Peyer's patch (tissue), 4 donors: ENCODE data around the gene RNF208.

Experiments used
- CTCF ChIP-seq, 6 experiments: fragments of 450-650 bp in 4 of 6; fragments of 200-600 bp in 2 of 6; sonication (generic) in 1 of 6; IDR thresholded peaks; one replicate each; pipeline ENCODE4 v1.5.1; 2017 to 2019; ENCODE audit warnings: antibody characterized with exemption in 6 of 6, mild to moderate bottlenecking in 3 of 6, moderate library complexity in 1 of 6
- POLR2A ChIP-seq, 2 donors: fragments of 450-650 bp; IDR thresholded peaks; one replicate each; pipeline ENCODE4 v1.5.1; 2017; ENCODE audit warnings: antibody characterized with exemption in 2 of 2, mild to moderate bottlenecking in 2 of 2, moderate library complexity in 2 of 2

- TF ChIP-seq POLR2A (IDR thresholded peaks at IDR 0.05) (no peak), CTCF (IDR thresholded peaks at IDR 0.05) (no peak)
Measured at GRCh38 chr9:137228968-137229896, 7.2 kb upstream of the RNF208 start.
